HepG2 (cell line): ENCODE results near the gene SNX6.

Experiments
- ELF1 ChIP-seq: sonication (generic); formaldehyde crosslinking; IDR thresholded peaks from 2 replicates; pipeline ENCODE4 v1.4.0; 2020; ENCODE audit warnings: missing genetic modification reagents
- EP300 ChIP-seq, 3 experiments: sonication (generic) in 1 of 3; formaldehyde crosslinking in 1 of 3; IDR thresholded peaks; 2 replicates each; pipeline versions ENCODE4 v1.5.1 to v1.6.1; 2011 to 2020; ENCODE audit warnings: low read depth in 2 of 3, low read length in 2 of 3, borderline replicate concordance in 1 of 3, improper control_type of control experiment in 1 of 3, mild to moderate bottlenecking in 1 of 3, missing genetic modification reagents in 1 of 3, moderate library complexity in 1 of 3
- GPBP1L1 ChIP-seq: sonication (generic); formaldehyde crosslinking; IDR thresholded peaks from 2 replicates; pipeline ENCODE4 v1.5.0; 2020; ENCODE audit warnings: mild to moderate bottlenecking, missing genetic modification reagents
- POLR2A ChIP-seq, 2 experiments: IDR thresholded peaks; 2 replicates each; pipeline ENCODE4 v1.6.1; 2011; ENCODE audit warnings: low read depth in 2 of 2, low read length in 2 of 2, mild to moderate bottlenecking in 1 of 2, moderate library complexity in 1 of 2; ENCODE audit not compliant: insufficient read depth in 1 of 2
- RELA ChIP-seq: sonication (generic); formaldehyde crosslinking; IDR thresholded peaks from 2 replicates; pipeline ENCODE4 v1.4.0; 2020; ENCODE audit warnings: missing genetic modification reagents
- RNF2 ChIP-seq: fragments of 450-650 bp; conservative IDR thresholded peaks from 2 replicates; pipeline ENCODE4 v1.6.1; 2016; ENCODE audit warnings: low read depth
- SMARCC2 ChIP-seq: fragments of 450-650 bp; IDR thresholded peaks from 2 replicates; pipeline ENCODE4 v1.6.1; 2017; ENCODE audit warnings: antibody characterized with exemption, mild to moderate bottlenecking
- ZBTB1 ChIP-seq: sonication (generic); formaldehyde crosslinking; IDR thresholded peaks from 2 replicates; pipeline ENCODE4 v1.4.0; 2020; ENCODE audit warnings: missing genetic modification reagents, borderline replicate concordance
- ZNF143 ChIP-seq: sonication (generic); formaldehyde crosslinking; IDR thresholded peaks from 2 replicates; pipeline ENCODE4 v1.4.0; 2020; ENCODE audit warnings: missing genetic modification reagents
- ZNF629 ChIP-seq: sonication (generic); formaldehyde crosslinking; conservative IDR thresholded peaks from 2 replicates; pipeline ENCODE4 v1.5.0; 2020; ENCODE audit warnings: missing genetic modification reagents
- ZNF83 ChIP-seq: sonication (generic); formaldehyde crosslinking; IDR thresholded peaks from 2 replicates; pipeline ENCODE4 v1.4.0; 2020; ENCODE audit warnings: missing genetic modification reagents, mild to moderate bottlenecking, borderline replicate concordance
- TF ChIP-seq, protein P1 (sequence below): sonication (generic); formaldehyde crosslinking; IDR thresholded peaks from 2 replicates; pipeline ENCODE4 v1.5.0; 2020; ENCODE audit warnings: mild to moderate bottlenecking, missing genetic modification reagents, moderate library complexity

GRCh38 chr14:34668111-34668510 is 38.2 kb upstream of the SNX6 start:
- TF ChIP-seq GPBP1L1 = no peak
- TF ChIP-seq, protein P1, sequence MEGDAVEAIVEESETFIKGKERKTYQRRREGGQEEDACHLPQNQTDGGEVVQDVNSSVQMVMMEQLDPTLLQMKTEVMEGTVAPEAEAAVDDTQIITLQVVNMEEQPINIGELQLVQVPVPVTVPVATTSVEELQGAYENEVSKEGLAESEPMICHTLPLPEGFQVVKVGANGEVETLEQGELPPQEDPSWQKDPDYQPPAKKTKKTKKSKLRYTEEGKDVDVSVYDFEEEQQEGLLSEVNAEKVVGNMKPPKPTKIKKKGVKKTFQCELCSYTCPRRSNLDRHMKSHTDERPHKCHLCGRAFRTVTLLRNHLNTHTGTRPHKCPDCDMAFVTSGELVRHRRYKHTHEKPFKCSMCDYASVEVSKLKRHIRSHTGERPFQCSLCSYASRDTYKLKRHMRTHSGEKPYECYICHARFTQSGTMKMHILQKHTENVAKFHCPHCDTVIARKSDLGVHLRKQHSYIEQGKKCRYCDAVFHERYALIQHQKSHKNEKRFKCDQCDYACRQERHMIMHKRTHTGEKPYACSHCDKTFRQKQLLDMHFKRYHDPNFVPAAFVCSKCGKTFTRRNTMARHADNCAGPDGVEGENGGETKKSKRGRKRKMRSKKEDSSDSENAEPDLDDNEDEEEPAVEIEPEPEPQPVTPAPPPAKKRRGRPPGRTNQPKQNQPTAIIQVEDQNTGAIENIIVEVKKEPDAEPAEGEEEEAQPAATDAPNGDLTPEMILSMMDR (CRISPR knock-in tag) = no peak
- no peak for TF ChIP-seq ZBTB1 (CRISPR knock-in tag)
- TF ChIP-seq RNF2 = no peak
- TF ChIP-seq ELF1 = no peak
- TF ChIP-seq SMARCC2 = no peak
- no peak for TF ChIP-seq RELA (CRISPR knock-in tag)
- TF ChIP-seq ZNF143 (CRISPR knock-in tag) = no peak
- TF ChIP-seq ZNF83 = no peak
- no peak for TF ChIP-seq EP300 (IDR thresholded peaks at IDR 0.05; ENCODE audit: low read depth in 2 of 2, low read length in 2 of 2)
- no peak for TF ChIP-seq EP300 (CRISPR knock-in tag; IDR thresholded peaks at IDR 0.05; ENCODE audit: borderline replicate concordance)
- no peak for TF ChIP-seq POLR2A (IDR thresholded peaks at IDR 0.05; ENCODE audit: insufficient read depth in 1 of 2, low read depth in 2 of 2, low read length in 2 of 2)
- TF ChIP-seq ZNF629 = no peak
